ENCODE data around the gene USP35. TPM values are rescaled to one million over a fixed set of nuclear protein-coding genes. Genes with fewer than 3 reads are reported as not detected.
"Not testable (repeated sequence)": the region's sequence is repeated elsewhere in the genome, so short reads cannot be mapped to it uniquely, and the experiment has no call there.

The USP35 gene
- total RNA-seq, 1 donor from 2014 or later = 33.2 TPM

- DNase-seq (ENCODE audit: low spot score) = peak; percentile 90
Observed at GRCh38 chr11:78168539-78169477, 19.9 kb upstream of the USP35 start.

- DNase-seq (ENCODE audit: low spot score) = no peak
Observed at GRCh38 chr11:78170413-78170812, 18.3 kb upstream of the USP35 start.

GRCh38 chr11:78170874-78171549 lies 17.7 kb upstream of the USP35 start:
- no peak for DNase-seq (ENCODE audit: low spot score)

GRCh38 chr11:78171951-78172350 lies 16.8 kb upstream of the USP35 start:
- no peak for DNase-seq (ENCODE audit: low spot score)

DNA sequence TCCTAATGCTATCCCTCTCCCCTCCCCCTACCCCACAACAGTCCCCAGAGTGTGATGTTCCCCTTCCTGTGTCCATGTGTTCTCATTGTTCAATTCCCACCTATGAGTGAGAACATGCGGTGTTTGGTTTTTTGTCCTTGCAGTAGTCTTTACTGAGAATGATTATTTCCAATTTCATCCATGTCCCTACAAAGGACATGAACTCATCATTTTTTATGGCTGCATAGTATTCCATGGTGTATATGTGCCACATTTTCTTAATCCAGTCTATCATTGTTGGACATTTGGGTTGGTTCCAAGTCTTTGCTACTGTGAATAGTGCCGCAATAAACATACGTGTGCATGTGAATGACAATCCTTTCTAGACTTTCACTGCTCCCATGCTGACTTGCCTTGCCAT lies 12.9 kb upstream of the USP35 start:
- DNase-seq (ENCODE audit: low spot score) = not testable (repeated sequence)

DNA sequence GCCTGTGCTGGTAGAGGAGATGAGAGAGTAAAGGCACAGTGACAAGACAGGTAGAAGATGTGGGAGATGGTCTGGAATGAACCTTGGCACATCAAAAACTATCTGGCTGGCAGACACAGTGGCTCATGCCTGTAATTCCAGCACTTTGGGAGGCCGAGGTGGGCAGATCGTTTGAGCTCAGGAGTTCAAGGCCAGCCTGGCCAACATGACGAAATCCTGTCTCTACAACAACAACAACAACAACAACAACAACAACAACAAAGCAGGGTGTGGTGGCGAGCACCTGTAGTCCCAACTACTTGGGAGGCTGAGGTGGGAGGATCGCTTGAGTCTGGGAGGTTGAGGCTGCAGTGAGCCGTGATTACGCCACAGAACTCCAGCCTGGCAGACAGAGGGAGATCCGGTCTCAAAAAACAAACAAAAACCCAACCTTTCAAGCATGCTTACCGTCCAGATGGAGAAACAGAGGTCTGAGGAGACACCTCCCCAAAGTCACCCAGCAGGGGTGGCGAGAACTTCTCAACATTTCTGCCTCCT lies 12.0 kb upstream of the USP35 start:
- no peak for DNase-seq (ENCODE audit: low spot score)

- no peak for DNase-seq (ENCODE audit: low spot score)
Observed at GRCh38 chr11:78177216-78177615, 11.5 kb upstream of the USP35 start.

GRCh38 chr11:78179459-78180071 lies 9.2 kb upstream of the USP35 start:
- DNase-seq (ENCODE audit: low spot score) = no peak

- no peak for DNase-seq (ENCODE audit: low spot score)
Observed at GRCh38 chr11:78180751-78181150, 8.0 kb upstream of the USP35 start.

GRCh38 chr11:78181185-78181584 lies 7.5 kb upstream of the USP35 start:
- DNase-seq (ENCODE audit: low spot score) = no peak

- no peak for DNase-seq (ENCODE audit: low spot score)
Observed at GRCh38 chr11:78187366-78188285, 1.1 kb upstream of the USP35 start.

GRCh38 chr11:78189174-78189724 lies 530 bp downstream of the USP35 start:
- DNase-seq (ENCODE audit: low spot score) = no peak

- no peak for DNase-seq (ENCODE audit: low spot score)
Observed at GRCh38 chr11:78189851-78190250, 1.1 kb downstream of the USP35 start.

- no peak for DNase-seq (ENCODE audit: low spot score)
Observed at GRCh38 chr11:78190374-78190773, 1.7 kb downstream of the USP35 start.

DNA sequence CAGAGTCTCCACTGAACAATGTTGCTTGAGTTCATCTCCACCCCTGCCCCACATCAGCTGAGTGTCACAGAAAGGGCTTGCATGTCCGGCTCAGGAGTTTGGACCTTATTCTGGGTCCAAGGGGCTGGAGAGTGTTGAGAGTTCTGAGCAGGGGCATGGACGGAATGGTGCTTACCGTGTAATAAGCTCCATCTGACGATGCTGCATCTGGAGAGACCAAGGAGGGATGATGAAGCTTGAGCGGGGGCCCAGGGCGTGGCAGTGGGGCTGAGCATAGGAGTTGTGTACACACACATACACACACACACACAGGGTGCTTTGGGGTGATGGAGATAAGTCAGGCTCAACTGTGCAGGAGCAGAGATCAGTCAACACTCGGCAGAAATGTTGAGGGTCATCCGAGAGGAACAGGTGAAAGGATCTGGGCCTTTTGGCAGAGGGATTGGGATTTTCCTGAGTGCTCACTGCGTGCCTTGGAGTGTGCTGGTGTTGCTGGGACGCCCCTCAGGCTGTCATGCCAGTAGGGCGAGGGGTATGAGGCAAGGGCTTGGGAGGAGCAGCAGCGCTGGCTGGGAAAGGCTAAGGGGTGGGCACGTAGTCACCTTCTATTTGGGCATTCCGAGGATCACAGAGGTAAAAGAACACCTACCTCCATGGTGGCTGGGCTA lies 2.3 kb downstream of the USP35 start:
- no peak for DNase-seq (ENCODE audit: low spot score)

- DNase-seq (ENCODE audit: low spot score) = no peak
Observed at GRCh38 chr11:78192223-78192719, 3.6 kb downstream of the USP35 start.

DNA sequence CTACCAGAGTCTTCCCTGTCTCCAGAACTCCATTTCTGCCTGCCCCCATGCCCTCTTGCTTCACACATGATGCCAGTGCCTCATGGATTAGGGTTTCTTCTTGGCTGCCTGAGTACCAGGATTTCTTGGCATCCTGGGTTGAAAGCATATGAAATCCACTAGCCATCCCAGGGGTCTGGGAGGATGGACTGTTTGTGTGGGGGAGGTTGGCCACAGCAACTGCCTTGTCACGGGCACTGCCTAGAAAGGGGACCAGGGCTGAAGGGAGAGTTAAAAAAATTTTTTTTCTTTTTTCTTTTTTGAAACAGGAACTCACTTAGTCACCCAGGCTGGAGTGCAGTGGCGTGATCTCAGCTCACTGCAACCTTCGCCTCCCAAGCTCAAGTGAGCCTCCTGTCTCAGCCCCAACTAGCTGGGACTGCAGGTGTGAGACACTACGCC lies 4.2 kb downstream of the USP35 start:
- no peak for DNase-seq (ENCODE audit: low spot score)

GRCh38 chr11:78193806-78194205 lies 5.1 kb downstream of the USP35 start:
- no peak for DNase-seq (ENCODE audit: low spot score)

- no peak for DNase-seq (ENCODE audit: low spot score)
Observed at GRCh38 chr11:78194490-78194889, 5.8 kb downstream of the USP35 start.
